Mesenchymal stem cell (in vitro differentiated cells and primary cell): ENCODE data around the gene IL12B. TPM values are rescaled to one million over a fixed set of nuclear protein-coding genes. Genes with fewer than 3 reads are reported as not detected.

ENCODE experiments used
- small RNA-seq: library from polyadenylated mRNA; stranded (forward); fragments of <200 nt; extraction: miRNeasy Mini kit (QIAGEN cat#:217004); gene quantifications from one replicate; pipeline ENCODE3, GENCODE V24; 2013; ENCODE audit warnings: low read depth

IL12B gene

Small RNAs within 50 kb of the gene (small RNA-seq; reads per million reads assigned to genes)
- gene RNU4ATAC2P, result not detected
